Measurements from ENCODE around the gene ANKRD13A.

ANKRD13A gene

GRCh38 chr12:109958374-109958773 is 40.9 kb upstream of the ANKRD13A start:
- TF ChIP-seq CTCF (IDR thresholded peaks at IDR 0.05; ENCODE audit: insufficient read depth, missing control alignments), result no peak
- FAIRE-seq (no peak), DNase-seq (ENCODE audit: insufficient read length, low spot score) (no peak)

- no peak for TF ChIP-seq CTCF (IDR thresholded peaks at IDR 0.05; ENCODE audit: insufficient read depth, missing control alignments)
- FAIRE-seq (no peak), DNase-seq (ENCODE audit: insufficient read length, low spot score) (no peak)
Observed at GRCh38 chr12:109959411-109960093, 39.7 kb upstream of the ANKRD13A start.

- no peak for TF ChIP-seq CTCF (IDR thresholded peaks at IDR 0.05; ENCODE audit: insufficient read depth, missing control alignments)
- FAIRE-seq (no peak), DNase-seq (ENCODE audit: insufficient read length, low spot score) (no peak)
Observed at GRCh38 chr12:109961201-109961600, 38.0 kb upstream of the ANKRD13A start.

GRCh38 chr12:109961612-109962011 is 37.6 kb upstream of the ANKRD13A start:
- FAIRE-seq, result no peak
- DNase-seq (ENCODE audit: insufficient read length, low spot score), result no peak
- TF ChIP-seq CTCF (IDR thresholded peaks at IDR 0.05; ENCODE audit: insufficient read depth, missing control alignments), result no peak

- TF ChIP-seq CTCF (IDR thresholded peaks at IDR 0.05; ENCODE audit: insufficient read depth, missing control alignments), result no peak
- FAIRE-seq, result no peak
Observed at GRCh38 chr12:109962398-109962797, 36.8 kb upstream of the ANKRD13A start.

GRCh38 chr12:109963330-109963729 is 35.9 kb upstream of the ANKRD13A start:
- no peak for DNase-seq (ENCODE audit: insufficient read length, low spot score)
- no peak for FAIRE-seq
- no peak for TF ChIP-seq CTCF (IDR thresholded peaks at IDR 0.05; ENCODE audit: insufficient read depth, missing control alignments)

More at GRCh38 chr12:109962398-109962797, 36.8 kb upstream of the ANKRD13A start:
- no peak for DNase-seq (ENCODE audit: insufficient read length, low spot score)

- no peak for FAIRE-seq
- DNase-seq (ENCODE audit: insufficient read length, low spot score), result no peak
- TF ChIP-seq CTCF (IDR thresholded peaks at IDR 0.05; ENCODE audit: insufficient read depth, missing control alignments), result no peak
Observed at GRCh38 chr12:109963743-109964429, 35.3 kb upstream of the ANKRD13A start.

Data from D721Med (cell line).